Calu3 (cell line): ENCODE measurements around the gene IFT80. TPM values are rescaled to one million over a fixed set of nuclear protein-coding genes. Genes with fewer than 3 reads are reported as not detected.
A peak's percentile ranks its signal among the peaks of the same experiment; 100 is the strongest.

Experiments
- Bru-seq: library from RNA; stranded (reverse); fragments of 400-500 nt; gene quantifications from one replicate; lab custom pipeline; 2021; lab: Mats Ljungman, UMichigan
- BruChase-seq, 2 experiments: library from RNA; stranded (reverse); fragments of 400-500 nt; gene quantifications; one replicate each; lab custom pipeline; 2021; lab: Mats Ljungman, UMichigan
- BruUV-seq: library from RNA; stranded (reverse); fragments of 400-500 nt; replicated peaks from 2 replicates; lab custom pipeline; 2021; lab: Mats Ljungman, UMichigan
- CTCF ChIA-PET: fragments of 300-600 bp; sonication (Branson Sonifier 250); formaldehyde crosslinking; loops from one replicate; lab custom pipeline; 2022; ENCODE audit warnings: antibody characterized with exemption; lab: Charles Lee
- DNase-seq: peaks from one replicate; pipeline ENCODE4 v3.0.0; 2022
- H3K27ac Mint-ChIP-seq: one replicate; pipeline ENCODE4 v1.8.0; 2022; ENCODE audit warnings: mixed read lengths; ENCODE audit not compliant: unreplicated experiment
- H3K27me3 Mint-ChIP-seq: one replicate; pipeline ENCODE4 v1.8.0; 2022; ENCODE audit warnings: mixed read lengths; ENCODE audit not compliant: unreplicated experiment
- H3K36me3 Mint-ChIP-seq: one replicate; pipeline ENCODE4 v1.8.0; 2022; ENCODE audit warnings: mild to moderate bottlenecking, moderate library complexity, mixed read lengths; ENCODE audit not compliant: insufficient read depth, unreplicated experiment
- H3K4me1 Mint-ChIP-seq: one replicate; pipeline ENCODE4 v1.8.0; 2022; ENCODE audit warnings: mild to moderate bottlenecking, low read depth, mixed read lengths; ENCODE audit not compliant: unreplicated experiment
- H3K4me3 Mint-ChIP-seq: one replicate; pipeline ENCODE4 v1.8.0; 2022; ENCODE audit warnings: mild to moderate bottlenecking, low read depth, moderate library complexity, mixed read lengths; ENCODE audit not compliant: unreplicated experiment
- H3K9me3 Mint-ChIP-seq: one replicate; pipeline ENCODE4 v1.8.0; 2022; ENCODE audit warnings: low read depth, mixed read lengths; ENCODE audit not compliant: unreplicated experiment
- intact Hi-C: fragments of 100-400 bp; cut with micrococcal nuclease; formaldehyde crosslinking; loops from one replicate; pipeline ENCODE4 v1.10.0; 2022; ENCODE audit not compliant: unreplicated experiment
- long read RNA-seq: library from polyadenylated mRNA; stranded (forward); transcript quantifications from one replicate; pipeline ENCODE4 v2.0.0, GENCODE V29; 2022
- total RNA-seq: library from RNA; stranded (reverse); gene quantifications from 2 replicates; pipeline ENCODE4 v1.2.3, GENCODE V29; 2022
- TF ChIP-seq, protein P1 (sequence below): fragments of 200-600 bp; IDR thresholded peaks from one replicate; pipeline ENCODE4 v1.8.0; 2022; ENCODE audit warnings: antibody characterized with exemption; ENCODE audit not compliant: unreplicated experiment

IFT80 gene
- total RNA-seq (58.0 and 61.8 TPM in 2 replicates), Bru-seq, nascent RNA (percentile 92 among the genes with signal in this experiment), BruChase-seq, experiment 1, labeled RNA remaining after a 6-hour chase (percentile 98 among the genes with signal in this experiment), BruChase-seq, experiment 2, labeled RNA remaining after a 2-hour chase (percentile 97 among the genes with signal in this experiment)
- long read RNA-seq, full-length matches to known transcripts, result 2 of 15 reads
- long read RNA-seq, partial matches to known transcripts, result 2 of 15 reads
- long read RNA-seq, other reads (novel, unspliced or antisense), result 11 of 15 reads

DNA sequence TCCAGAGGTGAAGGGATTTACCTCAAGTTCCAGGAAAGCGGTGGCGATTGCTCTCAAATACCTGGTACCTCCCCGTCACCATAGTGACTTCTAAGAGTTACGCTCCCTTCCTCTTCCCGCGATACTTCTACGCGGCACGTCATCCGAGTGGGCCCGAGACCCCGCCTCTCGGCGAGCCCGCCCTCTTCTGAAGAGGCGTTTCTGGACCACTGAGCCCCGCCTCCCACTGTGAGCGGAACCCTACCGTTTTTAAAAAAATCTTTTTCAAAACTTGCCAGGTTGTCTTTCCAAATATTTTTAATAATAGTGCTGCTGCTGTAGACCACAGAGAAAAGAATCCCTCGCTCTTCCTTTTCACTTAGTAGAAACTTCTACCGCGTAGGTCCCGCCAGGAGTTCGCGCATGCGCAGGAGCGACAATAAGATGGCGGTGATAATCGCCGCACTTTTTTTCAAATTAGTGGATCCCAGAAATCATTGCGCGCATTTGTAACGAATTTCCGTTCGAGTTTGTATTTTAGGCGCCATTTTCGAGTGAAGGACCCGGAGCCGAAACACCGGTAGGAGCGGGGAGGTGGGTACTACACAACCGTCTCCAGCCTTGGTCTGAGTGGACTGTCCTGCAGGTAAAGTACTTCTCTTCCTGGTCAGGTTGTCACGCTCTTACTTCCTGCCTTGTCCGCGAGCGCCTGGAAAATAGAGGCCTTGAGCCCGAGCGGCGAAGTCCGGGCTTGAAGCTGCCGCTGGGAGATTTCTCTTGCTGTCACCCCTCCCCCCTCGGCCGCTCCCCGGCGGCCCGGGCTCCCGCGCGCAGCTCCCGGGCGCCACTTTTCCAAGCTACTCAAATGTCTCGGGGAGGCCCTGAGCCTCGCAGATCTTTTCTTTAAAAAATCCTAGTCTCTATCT lies at the start of gene IFT80, which contains the start of gene SMC4:
IFT80 (minus strand) TSS at position 101 of the 905 bp plus-strand sequence. CDS start 14,625 bp downstream, outside the sequence.
SMC4 (plus strand) TSS at position 526 of the 905 bp plus-strand sequence. CDS start 1,177 bp downstream, outside the sequence.
- peaks cover 65% of the 10 kb centered on the region for H3K36me3 Mint-ChIP-seq
- peak; percentile 99 for DNase-seq
- peak within 1 kb of the TSS; percentile 98 for H3K4me3 Mint-ChIP-seq
- TF ChIP-seq, protein P1, sequence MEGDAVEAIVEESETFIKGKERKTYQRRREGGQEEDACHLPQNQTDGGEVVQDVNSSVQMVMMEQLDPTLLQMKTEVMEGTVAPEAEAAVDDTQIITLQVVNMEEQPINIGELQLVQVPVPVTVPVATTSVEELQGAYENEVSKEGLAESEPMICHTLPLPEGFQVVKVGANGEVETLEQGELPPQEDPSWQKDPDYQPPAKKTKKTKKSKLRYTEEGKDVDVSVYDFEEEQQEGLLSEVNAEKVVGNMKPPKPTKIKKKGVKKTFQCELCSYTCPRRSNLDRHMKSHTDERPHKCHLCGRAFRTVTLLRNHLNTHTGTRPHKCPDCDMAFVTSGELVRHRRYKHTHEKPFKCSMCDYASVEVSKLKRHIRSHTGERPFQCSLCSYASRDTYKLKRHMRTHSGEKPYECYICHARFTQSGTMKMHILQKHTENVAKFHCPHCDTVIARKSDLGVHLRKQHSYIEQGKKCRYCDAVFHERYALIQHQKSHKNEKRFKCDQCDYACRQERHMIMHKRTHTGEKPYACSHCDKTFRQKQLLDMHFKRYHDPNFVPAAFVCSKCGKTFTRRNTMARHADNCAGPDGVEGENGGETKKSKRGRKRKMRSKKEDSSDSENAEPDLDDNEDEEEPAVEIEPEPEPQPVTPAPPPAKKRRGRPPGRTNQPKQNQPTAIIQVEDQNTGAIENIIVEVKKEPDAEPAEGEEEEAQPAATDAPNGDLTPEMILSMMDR, result no peak
- H3K27me3 Mint-ChIP-seq, result no peaks in the 10 kb centered on the region
- peak within 1 kb of the TSS; percentile 98 for H3K27ac Mint-ChIP-seq
- intact Hi-C loops, result loop anchor here (5.0 to 10.0 kb wide), 2 partner anchors 48 to 275 kb away; partner anchors contain the start of genes ARL14 and TRIM59
- CTCF ChIA-PET, result interaction anchor here (0.5 to 1.1 kb wide), 7 partner anchors 8 to 527 kb away, joined by 3 to 7 read pairs (median 4); no protein-coding TSS in a partner anchor
- H3K4me1 Mint-ChIP-seq, result peaks cover 41% of the 10 kb centered on the region
- no peaks in the 10 kb centered on the region for H3K9me3 Mint-ChIP-seq
- BruUV-seq, result TSS peak; percentile 39

DNA sequence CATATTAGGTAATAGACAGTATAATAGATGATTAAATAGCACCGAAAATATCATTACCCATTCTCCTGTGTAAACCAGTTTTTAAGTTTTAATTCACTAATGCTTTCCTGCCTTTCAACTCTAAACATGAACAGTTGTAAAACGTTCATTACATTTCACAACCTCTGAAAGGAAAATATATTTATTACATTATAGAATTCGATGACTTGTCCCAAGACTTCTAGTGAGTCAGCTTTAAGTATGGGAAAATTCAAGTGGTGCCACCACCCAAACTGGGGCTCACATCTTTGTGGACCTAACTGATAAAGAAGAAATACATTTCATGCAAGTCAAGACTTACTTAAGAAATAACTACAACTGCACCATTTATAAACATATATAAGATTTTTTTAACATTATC lies 48.5 kb upstream of the IFT80 start:
- no peak for DNase-seq
- intact Hi-C loops, result loop anchor here (5.0 to 10.0 kb wide), 2 partner anchors 45 to 497 kb away; no protein-coding TSS in a partner anchor
- H3K27me3 Mint-ChIP-seq, result no peaks in the 10 kb centered on the region
- TF ChIP-seq, protein P1, result no peak
- H3K4me1 Mint-ChIP-seq, result peaks cover 45% of the 10 kb centered on the region
- no peak overlapping the region for H3K27ac Mint-ChIP-seq
- CTCF ChIA-PET, result interaction anchor here (0.6 kb wide), 2 partner anchors 24 to 414 kb away, joined by 3 to 4 read pairs; no protein-coding TSS in a partner anchor
- H3K36me3 Mint-ChIP-seq, result peaks cover 35% of the 10 kb centered on the region
- H3K4me3 Mint-ChIP-seq, result peak overlapping the region; percentile 100
- no TSS peak for BruUV-seq
- peaks cover 2% of the 10 kb centered on the region for H3K9me3 Mint-ChIP-seq

DNA sequence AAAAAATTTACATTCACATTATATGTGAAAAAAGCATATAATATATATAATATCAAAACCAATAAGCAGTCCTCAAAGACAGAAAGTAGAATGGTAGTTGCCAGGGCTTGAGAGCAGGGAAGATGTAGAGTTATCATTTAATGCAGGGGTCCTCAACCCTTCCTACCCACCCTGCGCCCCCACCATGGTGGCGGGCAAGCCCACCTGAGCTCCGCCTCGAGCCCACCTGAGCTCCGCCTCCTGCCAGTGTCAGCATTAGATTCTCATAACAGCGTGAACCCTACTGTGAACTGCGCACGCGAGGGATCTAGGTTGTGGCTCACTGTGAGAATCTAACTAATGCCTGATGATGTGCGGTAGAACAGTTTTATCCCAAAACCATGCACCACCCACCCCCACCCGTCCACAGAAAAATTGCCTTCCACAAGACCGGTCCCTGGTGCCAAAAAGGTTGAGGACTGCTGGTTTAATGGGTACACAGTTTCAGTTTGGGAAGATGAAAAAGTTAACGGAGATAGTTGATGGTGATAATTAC lies 47.6 kb upstream of the IFT80 start:
- Mint-ChIP-seq H3K36me3 (peaks cover 44% of the 10 kb centered on the region), H3K4me1 (peaks cover 45% of the 10 kb centered on the region), H3K27me3 (no peaks in the 10 kb centered on the region), H3K4me3 (no peak overlapping the region), H3K9me3 (peaks cover 2% of the 10 kb centered on the region), H3K27ac (no peak overlapping the region)
- BruUV-seq, result no TSS peak
- intact Hi-C loops, result loop anchor here (5.0 to 10.0 kb wide), 2 partner anchors 44 to 498 kb away; no protein-coding TSS in a partner anchor
- CTCF ChIA-PET, result no interaction called here
- no peak for DNase-seq
- TF ChIP-seq, protein P1, result no peak

GRCh38 chr3:160445854-160446253 lies 46.8 kb upstream of the IFT80 start:
- no peak overlapping the region for H3K27ac Mint-ChIP-seq
- intact Hi-C loops, result loop anchor here (5.0 to 10.0 kb wide), 2 partner anchors 44 to 499 kb away; no protein-coding TSS in a partner anchor

More at GRCh38 chr3:160445854-160446253, 46.8 kb upstream of the IFT80 start:
- Mint-ChIP-seq H3K4me3 (no peak overlapping the region), H3K27me3 (no peaks in the 10 kb centered on the region), H3K9me3 (peaks cover 2% of the 10 kb centered on the region), H3K4me1 (peaks cover 44% of the 10 kb centered on the region), H3K36me3 (peaks cover 47% of the 10 kb centered on the region)
- CTCF ChIA-PET, result interaction anchor here (0.7 kb wide), 1 partner anchor 47 kb away, joined by 5 read pairs; no protein-coding TSS in a partner anchor
- no peak for DNase-seq
- BruUV-seq, result no TSS peak
- TF ChIP-seq, protein P1, result no peak
